Hair follicle dermal papilla cell (primary cell): ENCODE data around the gene PLEKHG4. TPM values are rescaled to one million over a fixed set of nuclear protein-coding genes. Genes with fewer than 3 reads are reported as not detected.

ENCODE experiments used
- total RNA-seq: library from RNA; depleted of rRNA; stranded (reverse); fragments of >200 nt; gene quantifications from 2 replicates; pipeline ENCODE4 v1.2.3, GENCODE V29; 2012

PLEKHG4 gene
- total RNA-seq, result 52.7 and 60.0 TPM in 2 replicates

GRCh38 chr16:67279296-67280089 lies at the start of gene PLEKHG4:
Gene PLEKHG4 (plus strand): TSS chr16:67279532. CDS start chr16:67280045, 513 bp downstream.

GRCh38 chr16:67247192-67248072 lies 31.9 kb upstream of the PLEKHG4 start, which contains the start of gene FHOD1:
Gene FHOD1 (minus strand): TSS chr16:67247481. CDS start chr16:67247410, 71 bp downstream.

GRCh38 chr16:67248401-67249177 lies 30.7 kb upstream of the PLEKHG4 start, which contains the start of gene SLC9A5:
Gene SLC9A5 (plus strand): TSS chr16:67248979. CDS start chr16:67249015, 36 bp downstream.

GRCh38 chr16:67326472-67327309 lies 47.4 kb downstream of the PLEKHG4 start, which contains the start of the genes KCTD19 and LRRC36:
Gene KCTD19 (minus strand): TSS chr16:67326741. CDS start chr16:67326707, 34 bp downstream.
Gene LRRC36 (plus strand): TSS chr16:67326815. CDS start chr16:67326863, 48 bp downstream.

Other genes with a start within 250 kb of the PLEKHG4 start
- gene PHAF1, start 169.6 kb upstream of the PLEKHG4 start, total RNA-seq, result 16.5 and 17.0 TPM in 2 replicates
- gene B3GNT9, start 128.5 kb upstream of the PLEKHG4 start, total RNA-seq, result 74.3 and 86.0 TPM in 2 replicates
- 17.4 and 20.5 TPM in 2 replicates for gene TRADD, start 119.6 kb upstream of the PLEKHG4 start, total RNA-seq
- 14.8 and 18.7 TPM in 2 replicates for gene FBXL8, start 119.6 kb upstream of the PLEKHG4 start, total RNA-seq
- 4.5 and 9.6 TPM in 2 replicates for gene HSF4, start 114.8 kb upstream of the PLEKHG4 start, total RNA-seq
- gene NOL3, start 109.0 kb upstream of the PLEKHG4 start, total RNA-seq, result 14.8 and 15.9 TPM in 2 replicates
- gene MATCAP1, start 95.6 kb upstream of the PLEKHG4 start, total RNA-seq, result 6.3 and 6.6 TPM in 2 replicates
- not detected in 2 replicates for gene EXOC3L1, start 89.4 kb upstream of the PLEKHG4 start, total RNA-seq
- 74.0 and 82.8 TPM in 2 replicates for gene E2F4, start 87.4 kb upstream of the PLEKHG4 start, total RNA-seq
- 0.36 and 0.49 TPM in 2 replicates for gene ELMO3, start 80.4 kb upstream of the PLEKHG4 start, total RNA-seq
- 26.4 and 27.9 TPM in 2 replicates for gene TMEM208, start 52.4 kb upstream of the PLEKHG4 start, total RNA-seq
- gene FHOD1, start 32.1 kb upstream of the PLEKHG4 start, total RNA-seq, result 24.5 and 36.9 TPM in 2 replicates
- gene SLC9A5, start 30.6 kb upstream of the PLEKHG4 start, total RNA-seq, result 3.0 and 4.1 TPM in 2 replicates
- under 0.01 TPM in 1 of 2 replicates, not detected in the other for gene KCTD19, start 47.2 kb downstream of the PLEKHG4 start, total RNA-seq
- 0.49 TPM in 1 of 2 replicates, not detected in the other for gene LRRC36, start 47.3 kb downstream of the PLEKHG4 start, total RNA-seq
- gene TPPP3, start 114.0 kb downstream of the PLEKHG4 start, total RNA-seq, result 0.65 and 0.97 TPM in 2 replicates
- 14.7 and 15.3 TPM in 2 replicates for gene ZDHHC1, start 136.9 kb downstream of the PLEKHG4 start, total RNA-seq
- gene HSD11B2, start 151.6 kb downstream of the PLEKHG4 start, total RNA-seq, result not detected in 2 replicates
- gene ATP6V0D1, start 201.6 kb downstream of the PLEKHG4 start, total RNA-seq, result 111 and 131 TPM in 2 replicates
- not detected in 2 replicates for gene AGRP, start 204.0 kb downstream of the PLEKHG4 start, total RNA-seq
- 40.4 and 44.9 TPM in 2 replicates for gene RIPOR1, start 249.3 kb downstream of the PLEKHG4 start, total RNA-seq